ENCODE results near the gene HLA-DRB5. TPM values are rescaled to one million over a fixed set of nuclear protein-coding genes. Genes with fewer than 3 reads are reported as not detected.
"Not testable (repeated sequence)": the region's sequence is repeated elsewhere in the genome, so short reads cannot be mapped to it uniquely, and the experiment has no call there.

Gene HLA-DRB5
- total RNA-seq = 10 to 100 TPM in 1 of 2 donors, 1 to 10 TPM in 1; 1.4 to 61.3 TPM
- long read RNA-seq, donor 1 = 0 reads
- long read RNA-seq, donor 2, transcript HLA-DRB5-201 (6 exons, 1,260 nt) = major isoform, 157 of 173 reads
- long read RNA-seq, donor 2, partial matches to known transcripts = 5 of 173 reads
- long read RNA-seq, donor 2, other reads (novel, unspliced or antisense) = 11 of 173 reads

DNA sequence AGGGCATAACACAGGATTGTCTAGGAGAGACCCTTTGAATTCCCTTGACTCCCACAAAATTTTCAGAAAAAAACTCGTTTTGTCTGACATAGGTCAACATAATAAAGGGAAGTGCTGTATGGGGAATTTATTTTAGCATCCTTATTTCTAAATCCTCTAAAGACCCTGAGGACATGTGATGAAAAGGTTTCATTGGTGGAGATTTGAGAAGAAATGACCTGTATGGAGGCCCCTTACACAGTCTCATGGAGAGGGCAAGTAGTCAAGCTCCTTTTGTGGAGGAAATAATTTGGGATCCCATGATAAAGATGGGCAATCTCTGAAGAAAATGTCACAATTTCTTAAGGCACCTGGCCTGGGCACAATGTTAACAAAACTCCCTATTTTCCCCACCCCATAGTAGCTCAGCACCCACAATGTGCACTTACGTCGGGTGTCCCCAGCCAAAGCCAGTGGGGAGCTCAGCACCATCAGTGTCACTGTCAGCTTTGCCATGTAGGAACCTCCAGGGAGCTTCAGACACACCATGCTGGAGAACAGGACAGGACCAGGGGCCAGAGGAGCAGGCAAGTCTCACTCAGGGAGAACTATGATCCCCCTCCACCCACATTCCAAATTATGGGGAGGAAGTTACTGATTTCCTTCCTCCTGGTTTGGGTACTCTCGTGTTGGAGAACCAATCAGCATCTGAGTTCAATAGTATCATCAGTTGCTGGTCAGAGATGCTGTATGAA, at the start of gene HLA-DRB5:
Gene HLA-DRB5, minus strand, starts transcription at position 591 of the 734 bp plus-strand sequence. Its CDS starts 63 bp downstream, at position 528.
- DNase-seq (ENCODE audit: low spot score) = peak; percentile 43
- intact Hi-C loops (cut with DNase I) = loop anchor here in 1 of 2 donors (5.0 kb wide), 1 partner anchor 42 kb away; no protein-coding TSS in a partner anchor

DNA sequence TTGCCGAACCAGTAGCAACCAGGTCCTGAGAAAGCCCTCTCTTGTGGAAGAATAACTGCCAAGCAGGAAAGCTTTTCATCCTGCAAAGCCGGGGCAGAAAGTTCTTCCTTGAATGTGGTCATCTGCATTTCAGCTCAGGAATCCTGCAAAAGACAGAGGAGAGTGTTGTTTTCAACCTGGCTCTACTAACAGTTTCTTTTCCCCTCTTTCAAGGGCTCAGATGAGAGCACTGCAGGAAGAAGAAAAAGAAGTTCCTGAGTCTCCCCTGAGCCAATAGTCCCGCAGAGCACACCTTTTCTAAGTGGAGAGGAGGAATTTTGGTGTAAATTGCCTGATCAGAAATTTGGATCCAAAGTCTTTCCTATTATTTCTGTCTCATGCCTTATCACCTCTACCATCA, 48.9 kb upstream of the HLA-DRB5 start:
- no peak for DNase-seq (ENCODE audit: low spot score)
- intact Hi-C loops (cut with DNase I) = no loop called here

DNA sequence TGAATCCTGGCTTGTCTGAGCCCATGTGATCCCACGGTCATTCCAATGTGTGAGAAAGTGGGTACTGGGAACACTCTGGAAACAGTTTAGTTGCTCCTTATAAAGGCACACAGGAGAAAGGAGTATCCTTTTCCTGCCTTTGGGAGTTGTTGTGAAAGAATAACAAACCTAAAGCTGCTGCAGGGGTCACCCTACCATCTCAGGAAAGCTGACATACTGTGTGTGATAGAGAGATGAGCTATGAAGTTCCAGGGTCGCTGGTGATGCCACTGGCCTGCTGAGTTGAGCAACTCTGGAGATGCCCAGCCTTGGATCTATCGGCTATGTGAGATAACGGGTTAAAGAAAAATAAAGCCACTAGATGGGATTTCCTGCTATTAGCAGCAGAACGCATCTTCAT, 47.4 kb upstream of the HLA-DRB5 start:
- intact Hi-C loops (cut with DNase I); DNase-seq (ENCODE audit: low spot score): not testable (repeated sequence)

DNA sequence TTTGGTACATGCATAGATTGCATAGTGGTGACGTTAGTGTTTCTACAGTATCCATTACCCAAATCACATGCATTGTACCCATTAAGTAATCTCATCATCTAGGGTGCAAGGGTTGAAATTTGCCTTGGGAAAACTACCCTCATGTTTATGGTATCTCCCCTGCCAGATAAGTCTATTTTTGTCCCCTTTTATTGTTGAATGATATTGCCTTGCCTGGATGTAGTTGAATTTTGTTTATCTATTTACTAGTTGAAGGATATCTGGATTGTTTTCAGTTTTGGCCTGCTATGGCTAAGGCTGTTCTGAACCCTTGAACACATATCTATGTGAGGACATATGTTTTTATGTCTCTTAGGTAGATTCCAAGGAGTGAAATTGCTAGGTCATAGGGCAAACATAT, 46.2 kb upstream of the HLA-DRB5 start:
- intact Hi-C loops (cut with DNase I) = no loop called here

DNA sequence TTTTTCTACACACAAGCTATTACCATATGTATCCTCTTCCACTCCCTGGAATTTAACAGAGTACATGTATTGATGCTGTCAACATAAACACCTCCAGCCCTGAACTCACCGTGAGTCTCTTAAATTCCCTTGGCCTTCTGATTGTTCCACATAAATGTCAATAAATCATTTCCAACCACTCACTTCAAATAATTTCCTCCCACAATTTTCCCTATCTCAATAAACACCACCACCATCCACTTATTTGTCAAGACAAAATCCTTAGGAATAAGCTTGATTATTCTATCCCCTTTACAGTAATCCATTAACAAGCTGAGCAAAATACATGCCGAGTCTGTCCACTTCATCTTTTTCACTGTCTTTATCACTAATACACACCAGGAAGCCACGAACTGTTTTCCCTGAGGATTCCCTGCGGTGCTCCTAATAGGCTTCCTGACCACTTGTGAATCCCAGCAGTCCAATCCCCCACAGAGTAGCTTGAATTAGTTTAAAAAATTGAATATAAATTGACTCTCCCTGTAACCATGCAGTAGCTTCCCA, 40.3 kb upstream of the HLA-DRB5 start:
- intact Hi-C loops (cut with DNase I) = loop anchor here in 1 of 2 donors (5.0 kb wide), 1 partner anchor 43 kb away; no protein-coding TSS in a partner anchor
- no peak for DNase-seq (ENCODE audit: low spot score)

More for the DNA sequence above, 46.2 kb upstream of the HLA-DRB5 start:
- no peak for DNase-seq (ENCODE audit: low spot score)

DNA sequence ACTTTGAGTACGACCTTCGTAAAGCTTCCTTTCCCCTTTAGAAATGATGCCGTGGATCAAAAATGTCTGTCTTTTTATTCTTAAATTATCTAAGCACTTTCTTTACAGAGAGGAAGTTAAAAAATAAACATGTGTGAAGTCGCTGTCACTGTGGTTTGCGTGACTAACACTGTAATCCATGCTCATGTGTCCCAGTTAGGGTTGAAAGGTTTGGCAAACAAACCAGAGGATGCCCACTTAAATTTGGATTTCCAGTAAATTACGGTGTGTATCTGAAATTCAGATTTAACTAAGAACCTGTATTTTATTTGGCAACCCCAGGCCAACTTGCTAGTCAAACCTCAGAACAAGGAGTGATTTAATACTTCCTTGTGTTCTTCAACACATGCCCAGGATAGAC, 38.5 kb upstream of the HLA-DRB5 start:
- intact Hi-C loops (cut with DNase I) = no loop called here
- DNase-seq (ENCODE audit: low spot score) = no peak

DNA sequence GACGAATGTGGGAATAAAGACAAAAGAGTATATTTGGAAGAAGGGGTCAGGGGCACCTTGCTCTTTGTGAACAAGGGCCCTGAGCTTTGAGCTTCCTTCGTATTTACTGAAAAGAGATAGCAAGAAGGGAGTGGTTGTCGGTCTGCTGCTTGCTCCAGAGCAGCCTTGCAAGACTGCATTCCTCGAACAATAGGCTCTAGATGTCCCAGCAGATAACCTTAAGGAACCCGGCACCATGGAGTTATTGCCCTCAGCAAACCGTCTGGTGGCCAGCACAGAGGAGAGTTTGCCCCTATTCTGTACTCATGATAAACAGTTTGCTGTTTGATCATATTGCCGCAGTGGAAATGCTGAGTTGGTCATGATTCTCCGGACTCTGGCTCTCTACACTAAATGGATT, 36.9 kb upstream of the HLA-DRB5 start:
- intact Hi-C loops (cut with DNase I) = no loop called here
- no peak for DNase-seq (ENCODE audit: low spot score)

DNA sequence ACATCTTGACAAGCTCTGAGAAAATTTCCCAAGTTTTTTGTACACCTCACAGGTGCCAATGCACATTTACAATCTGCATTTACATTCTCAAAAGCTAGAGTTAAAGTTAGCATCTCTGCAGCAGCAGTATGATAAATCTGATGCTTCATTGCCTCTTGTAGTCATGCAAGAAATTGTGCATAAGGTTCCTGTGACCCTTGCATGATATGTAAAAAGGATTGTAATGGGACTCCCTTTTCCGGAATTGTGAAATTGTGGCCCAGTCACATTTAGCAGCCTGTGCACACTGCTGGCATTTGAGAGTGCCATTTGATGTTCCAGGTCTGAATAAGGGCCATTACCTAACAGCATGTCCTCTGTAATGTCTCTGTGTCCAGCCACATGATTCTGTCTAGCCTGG, 35.4 kb upstream of the HLA-DRB5 start:
- intact Hi-C loops (cut with DNase I) = no loop called here
- DNase-seq (ENCODE audit: low spot score) = no peak

DNA sequence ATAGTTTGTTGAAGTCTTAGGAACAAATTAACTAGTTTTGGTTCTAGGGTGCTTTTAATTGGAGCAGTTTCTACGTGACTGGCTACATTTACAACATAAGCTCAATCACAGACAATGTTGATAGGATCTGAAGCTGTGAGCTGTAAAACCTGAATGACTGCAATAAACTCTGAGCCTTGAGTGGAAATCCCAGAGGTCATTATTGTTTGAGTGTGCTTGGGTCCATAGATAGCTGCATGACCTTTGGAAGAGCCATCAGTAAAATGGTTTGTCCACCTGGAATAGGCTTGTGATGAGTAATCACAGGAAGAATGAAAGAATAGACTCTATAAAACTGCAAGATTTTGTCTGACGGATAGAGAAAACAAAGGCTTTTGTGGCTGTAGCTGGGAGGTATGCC, 32.9 kb upstream of the HLA-DRB5 start:
- DNase-seq (ENCODE audit: low spot score) = no peak
- intact Hi-C loops (cut with DNase I) = no loop called here

DNA sequence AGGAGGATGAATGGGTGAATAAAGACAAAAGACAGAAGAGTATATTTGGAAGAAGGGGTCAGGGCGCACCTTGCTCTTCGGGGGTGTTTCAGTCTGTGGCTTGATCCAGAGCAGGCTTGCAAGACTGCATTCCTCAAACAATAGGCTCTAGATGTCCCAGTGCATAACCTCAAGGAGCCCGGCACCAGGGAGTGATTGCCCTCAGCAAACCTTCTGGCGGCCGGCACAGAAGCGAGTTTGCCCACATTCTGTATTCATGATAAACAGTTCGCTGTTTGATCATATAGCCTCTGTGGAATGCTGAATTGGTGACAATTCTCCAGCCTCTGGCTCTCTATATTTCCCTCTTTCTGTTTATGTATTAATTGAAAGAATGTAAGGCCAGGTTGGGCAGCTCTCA, 29.7 kb upstream of the HLA-DRB5 start:
- DNase-seq (ENCODE audit: low spot score) = no peak
- intact Hi-C loops (cut with DNase I) = no loop called here

DNA sequence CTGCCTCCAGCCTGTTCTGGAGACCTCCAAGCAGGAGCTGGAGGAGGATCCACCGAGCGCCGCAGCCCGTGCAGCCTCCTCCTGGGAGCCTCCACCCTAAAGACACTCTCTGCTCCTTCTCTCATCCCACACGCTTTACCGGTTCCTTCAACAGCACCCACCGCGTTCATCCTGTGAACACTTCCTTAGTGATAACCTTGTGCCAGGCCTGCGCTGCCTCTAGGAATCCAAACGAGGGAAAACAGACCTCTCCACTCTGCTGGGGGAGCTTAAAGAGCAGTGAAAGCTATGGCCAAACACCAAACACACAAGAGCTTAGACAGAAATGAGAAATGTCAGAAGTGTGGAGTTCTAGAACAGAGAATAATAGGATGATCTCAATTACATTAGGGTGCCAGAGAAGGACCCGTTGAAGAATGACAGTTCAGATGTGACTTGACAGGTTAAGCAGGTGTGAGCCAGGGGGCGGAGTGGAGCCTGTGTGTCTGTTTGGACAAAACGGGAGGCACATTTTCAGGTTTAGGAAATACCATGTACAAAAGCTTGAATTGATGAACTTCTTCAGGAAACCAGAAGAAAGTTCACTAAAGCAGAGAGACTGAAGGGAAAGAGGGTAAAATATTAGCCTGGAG, 28.5 kb upstream of the HLA-DRB5 start:
- intact Hi-C loops (cut with DNase I) = no loop called here
- no peak for DNase-seq (ENCODE audit: low spot score)

DNA sequence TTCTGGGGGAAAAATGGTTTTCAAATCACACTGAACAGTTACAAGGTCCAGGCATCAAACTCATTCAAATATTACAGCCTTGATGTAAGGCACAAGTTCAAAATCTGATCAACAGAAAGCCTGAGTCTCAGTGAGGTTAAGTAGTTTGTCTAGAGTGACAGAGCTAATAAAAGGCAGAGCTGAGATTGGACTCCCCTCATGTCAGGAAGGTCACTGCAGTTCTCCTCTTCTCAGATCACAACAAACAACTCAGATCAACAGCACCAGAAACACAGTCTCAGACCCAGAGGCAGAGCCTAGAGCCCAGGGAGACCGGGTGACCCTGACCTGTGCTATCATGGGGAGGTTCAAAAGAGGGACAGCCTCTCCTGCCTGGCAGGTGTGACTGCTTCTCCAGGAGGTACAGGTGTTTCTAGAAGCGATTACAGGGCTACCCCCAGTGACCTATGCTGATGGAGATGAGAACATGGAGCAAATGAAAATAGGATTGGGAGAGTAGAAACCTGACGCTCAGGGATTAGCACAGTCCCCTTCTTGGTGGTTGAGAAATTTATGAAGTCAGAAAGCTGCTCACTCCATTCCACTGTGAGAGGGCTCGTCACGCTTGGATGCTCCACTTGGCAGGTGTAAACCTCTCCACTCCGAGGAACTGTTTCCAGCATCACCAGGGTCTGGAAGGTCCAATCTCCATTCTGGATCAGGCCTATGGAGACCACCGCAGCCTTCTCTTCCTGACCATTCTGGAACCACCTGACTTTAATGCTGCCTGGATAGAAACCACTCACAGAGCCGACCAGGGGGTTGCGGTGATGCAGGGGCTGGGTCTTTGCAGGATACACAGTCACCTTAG, 24.3 kb upstream of the HLA-DRB5 start:
- intact Hi-C loops (cut with DNase I) = no loop called here

DNA sequence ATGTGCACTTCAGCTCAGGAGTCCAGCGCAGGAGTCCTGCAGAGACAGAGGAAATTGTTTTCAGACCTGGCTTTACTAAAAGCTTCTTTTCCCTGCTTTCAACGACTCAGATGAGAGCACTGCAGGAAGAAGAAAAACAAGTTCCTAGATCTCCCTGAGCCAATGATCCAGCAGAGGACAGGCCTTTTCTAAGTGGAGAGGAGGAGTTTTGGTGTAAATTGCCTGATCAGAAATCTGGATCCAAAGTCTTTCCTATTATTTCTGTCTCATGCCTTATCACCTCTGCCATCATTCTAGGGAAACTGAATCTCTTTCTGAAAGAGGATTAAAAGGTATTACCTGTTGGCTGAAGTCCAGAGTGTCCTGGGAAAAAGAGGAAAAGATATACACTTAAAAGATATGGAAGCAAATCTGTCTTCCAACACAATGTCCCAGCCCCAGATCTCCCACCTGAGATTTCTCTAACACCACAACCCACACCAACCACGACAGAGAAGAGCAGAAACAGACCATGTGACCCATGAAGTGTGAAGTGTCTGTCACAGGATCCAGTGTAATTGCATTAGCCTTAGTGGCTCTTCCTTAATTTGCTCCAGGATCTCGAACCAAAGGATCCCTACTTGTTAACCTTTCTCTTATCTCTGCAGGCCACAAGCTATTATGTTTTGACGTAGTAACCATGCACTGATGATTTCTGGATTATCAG, 23.1 kb upstream of the HLA-DRB5 start:
- no peak for DNase-seq (ENCODE audit: low spot score)
- intact Hi-C loops (cut with DNase I) = no loop called here

More for the DNA sequence above, 24.3 kb upstream of the HLA-DRB5 start:
- no peak for DNase-seq (ENCODE audit: low spot score)

DNA sequence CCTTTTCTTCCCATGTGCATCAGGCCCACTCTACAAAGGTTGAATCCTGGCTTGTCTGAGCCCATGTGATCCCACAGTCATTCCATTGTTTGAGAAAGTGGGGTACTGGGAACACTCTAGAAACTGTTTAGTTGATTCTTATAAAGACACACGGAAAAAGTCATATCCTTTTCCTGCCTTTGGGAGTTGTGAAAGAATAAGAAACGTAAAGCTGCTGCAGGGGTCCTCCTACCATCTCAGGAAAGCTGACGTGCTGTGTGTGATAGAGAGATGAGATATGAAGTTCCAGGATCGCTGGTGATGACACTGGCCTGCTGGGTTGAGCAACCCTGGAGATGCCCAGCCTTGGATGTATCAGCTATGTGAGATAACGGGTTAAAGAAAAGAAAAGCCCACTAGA, 21.3 kb upstream of the HLA-DRB5 start:
- no peak for DNase-seq (ENCODE audit: low spot score)
- intact Hi-C loops (cut with DNase I) = no loop called here

DNA sequence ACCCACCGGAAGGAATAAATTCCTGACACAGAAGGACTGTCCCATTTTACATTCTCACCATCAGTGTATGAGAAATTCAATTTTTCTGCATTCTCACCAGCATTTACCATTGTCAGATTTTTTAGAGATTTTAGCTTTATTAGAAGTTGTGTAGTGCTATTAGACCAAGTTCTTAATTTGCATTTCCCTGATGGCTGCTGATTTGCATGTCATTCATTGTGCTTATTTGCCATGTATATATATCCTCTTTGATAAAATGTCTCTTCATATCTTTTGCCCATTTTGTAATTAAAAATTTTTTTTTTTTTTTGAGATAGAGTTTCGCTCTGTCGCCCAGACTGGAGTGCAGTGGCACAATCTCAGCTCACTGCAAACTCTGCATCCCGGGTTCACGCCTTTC, 9.8 kb upstream of the HLA-DRB5 start:
- no peak for DNase-seq (ENCODE audit: low spot score)
- intact Hi-C loops (cut with DNase I) = no loop called here

DNA sequence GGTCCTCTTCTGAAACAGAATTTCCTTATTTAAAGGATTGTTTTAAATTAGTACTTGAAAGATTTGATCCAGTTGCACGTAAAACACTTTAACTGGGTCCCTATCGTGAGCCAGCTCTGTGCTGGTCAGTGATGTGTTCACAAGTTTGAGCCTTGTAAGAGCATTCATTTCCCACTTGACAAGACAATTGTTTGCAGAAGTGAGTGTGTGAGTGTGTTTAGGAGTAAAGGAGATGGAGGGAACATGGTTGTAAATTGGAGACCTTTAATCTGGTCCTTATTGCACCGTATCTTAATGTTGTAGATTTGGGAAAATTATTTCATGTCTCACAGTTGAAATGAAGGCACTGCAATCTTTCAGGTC, 325 bp upstream of the HLA-DRB5 start:
- DNase-seq (ENCODE audit: low spot score); intact Hi-C loops (cut with DNase I): not testable (repeated sequence)

DNA sequence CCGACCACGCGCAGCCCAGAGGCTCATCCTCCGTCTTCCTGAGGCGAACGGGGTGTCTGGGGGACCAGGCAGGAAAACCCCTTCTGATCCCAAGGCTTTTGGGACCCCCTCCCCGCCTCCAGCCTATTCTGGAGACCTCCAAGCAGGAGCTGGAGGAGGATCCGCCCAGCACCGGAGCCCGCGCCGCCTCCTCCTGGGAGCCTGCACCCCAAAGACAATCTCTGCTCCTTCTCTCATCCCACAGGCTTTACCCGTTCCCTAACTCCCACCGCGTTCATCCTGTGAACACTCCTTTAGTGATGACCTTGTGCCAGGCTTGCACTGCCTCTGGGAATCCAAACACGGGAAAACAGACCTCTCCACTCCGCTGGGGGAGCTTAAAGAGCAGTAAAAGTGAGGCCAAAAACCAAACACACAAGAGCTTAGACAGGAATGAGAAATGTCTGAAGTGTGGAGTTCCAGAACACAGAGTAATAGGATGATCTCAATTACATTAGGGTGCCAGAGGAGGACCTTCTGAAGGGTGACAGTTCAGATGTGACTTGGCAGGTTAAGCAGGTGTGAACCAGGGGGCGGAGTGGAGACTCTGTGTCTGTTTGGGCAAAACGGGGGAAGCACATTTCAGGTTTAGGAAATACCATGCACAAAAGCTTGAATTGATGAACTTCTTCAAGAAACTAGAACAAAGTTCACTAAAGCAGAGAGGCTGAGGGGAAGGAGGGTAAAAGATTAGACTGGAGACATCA, 7.6 kb downstream of the HLA-DRB5 start:
- DNase-seq (ENCODE audit: low spot score) = no peak
- intact Hi-C loops (cut with DNase I) = no loop called here

DNA sequence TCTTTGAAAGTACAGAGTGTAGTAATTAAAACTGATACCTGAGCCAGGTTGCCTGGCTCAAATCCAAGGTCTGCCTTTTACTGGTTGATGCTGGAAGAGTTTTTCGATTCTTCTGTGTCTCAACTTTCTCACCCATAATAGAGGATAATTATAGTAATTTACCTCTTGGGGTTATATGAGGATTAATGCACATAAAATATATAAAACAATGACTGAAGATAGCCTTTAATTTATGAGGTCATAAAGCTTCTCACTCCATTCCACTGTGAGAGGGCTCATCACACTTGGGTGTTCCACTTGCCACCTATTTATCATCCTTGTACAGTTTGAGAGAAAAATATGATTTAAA, 10.2 kb downstream of the HLA-DRB5 start:
- DNase-seq (ENCODE audit: low spot score) = no peak
- intact Hi-C loops (cut with DNase I) = no loop called here
